ENCODE data around the gene TROAP.

TROAP gene

DNA sequence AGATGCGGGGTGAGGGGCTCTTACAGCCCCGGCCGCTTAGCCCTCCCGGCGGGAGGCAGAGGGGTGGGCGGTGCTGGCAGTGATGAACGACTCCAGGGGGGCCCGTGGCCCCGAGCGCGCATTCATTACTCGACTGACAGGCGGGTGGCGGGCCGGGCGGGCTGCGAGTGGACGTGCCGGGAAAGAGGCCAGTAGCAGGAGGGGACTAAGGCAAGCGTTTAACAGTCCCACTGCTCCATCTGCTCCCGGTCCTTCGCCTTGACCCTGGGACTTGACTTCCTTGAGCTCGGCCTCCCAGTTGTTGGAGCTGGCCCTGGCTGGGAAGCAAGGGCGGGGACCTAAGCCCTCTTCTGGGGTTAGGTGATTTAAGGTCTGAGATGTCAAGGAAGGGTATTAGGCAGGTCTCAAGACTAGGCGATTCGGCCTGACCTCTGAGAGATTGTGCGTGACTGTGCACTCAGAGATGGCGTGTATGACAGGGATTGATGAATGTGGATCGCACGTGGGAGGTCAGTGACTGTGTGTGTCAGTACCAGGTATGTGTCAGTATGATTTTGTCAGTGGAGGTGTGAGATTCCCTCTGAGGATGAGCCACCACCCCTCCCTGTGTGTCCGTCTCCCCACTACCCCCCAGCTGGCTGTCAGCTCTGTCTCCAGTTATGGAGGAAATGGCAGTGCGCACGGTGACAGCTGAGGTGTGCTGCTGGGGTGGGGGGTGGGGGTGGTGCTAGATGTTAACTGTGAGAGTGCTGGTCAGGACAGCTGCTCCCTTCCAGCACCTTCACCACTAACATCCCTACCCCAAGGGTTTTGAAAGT is 20.1 kb downstream of the TROAP start:
- DNase-seq (ENCODE audit: low spot score), result peak; percentile 33

DNA sequence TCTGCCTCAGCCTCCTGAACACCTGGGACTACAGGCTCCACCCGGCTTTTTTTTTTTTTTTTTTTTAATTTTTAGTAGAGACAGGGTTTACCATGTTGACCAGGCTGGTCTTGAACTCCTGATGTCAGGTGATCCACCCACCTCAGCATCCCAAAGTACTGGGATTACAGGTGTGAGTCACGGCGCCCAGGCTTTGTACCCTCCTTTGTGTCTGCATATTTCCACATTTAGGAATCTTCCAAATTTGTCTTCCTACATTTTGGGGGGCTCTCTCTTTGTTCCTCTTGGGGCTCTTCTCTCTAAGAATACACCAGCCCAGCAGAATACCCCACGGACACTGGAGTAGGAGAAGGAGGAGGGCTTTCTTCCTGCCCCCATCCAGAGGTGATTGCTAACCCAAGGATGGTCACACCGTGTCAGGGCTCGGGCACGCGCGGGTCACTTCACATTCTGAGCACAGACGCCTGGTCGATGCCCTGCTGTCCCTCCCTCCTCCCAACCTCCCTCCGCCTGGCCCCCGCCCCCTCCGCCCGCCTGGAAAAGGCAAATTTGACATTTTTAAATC is 21.5 kb downstream of the TROAP start:
- DNase-seq (ENCODE audit: low spot score), result peak; percentile 4

DNA sequence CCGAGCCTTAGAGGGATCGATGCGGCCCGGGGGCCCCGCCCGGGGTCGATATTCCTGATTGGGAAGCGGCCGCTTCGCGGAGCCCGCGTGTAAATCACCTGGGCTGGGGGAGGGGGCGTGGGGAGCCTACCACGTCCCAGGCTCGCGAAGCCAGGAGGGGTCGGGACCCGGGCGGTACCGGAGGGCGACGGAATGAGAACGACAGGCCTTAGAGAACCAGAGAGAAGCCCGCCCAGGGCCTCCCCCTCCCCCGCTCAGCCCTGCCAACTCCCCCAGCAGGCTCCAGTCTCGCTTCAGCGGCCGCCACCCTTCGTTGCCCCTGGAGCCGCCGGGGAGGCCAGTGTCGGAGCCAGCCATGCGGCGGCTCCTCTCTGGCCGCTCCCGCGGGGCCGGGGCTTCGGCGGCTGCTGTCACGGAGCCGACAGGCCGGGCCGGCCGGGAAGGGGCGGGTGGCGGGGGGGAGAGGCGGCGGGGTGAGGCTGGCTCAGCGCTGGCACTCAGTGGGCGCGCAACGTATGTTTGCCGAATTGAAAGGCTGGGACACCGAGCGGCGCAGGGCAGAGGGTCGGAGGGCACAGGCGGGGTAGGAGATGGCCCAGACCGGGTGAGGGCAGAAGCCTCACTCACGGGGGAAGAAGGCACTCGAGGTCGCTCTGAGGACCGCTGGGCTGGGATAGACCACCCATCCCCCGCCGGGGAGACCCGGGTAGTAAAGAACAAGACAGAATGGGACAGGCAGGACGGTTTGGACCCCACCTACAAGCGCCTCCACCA is 22.2 kb downstream of the TROAP start:
- DNase-seq (ENCODE audit: low spot score), result peak; percentile 51

DNA sequence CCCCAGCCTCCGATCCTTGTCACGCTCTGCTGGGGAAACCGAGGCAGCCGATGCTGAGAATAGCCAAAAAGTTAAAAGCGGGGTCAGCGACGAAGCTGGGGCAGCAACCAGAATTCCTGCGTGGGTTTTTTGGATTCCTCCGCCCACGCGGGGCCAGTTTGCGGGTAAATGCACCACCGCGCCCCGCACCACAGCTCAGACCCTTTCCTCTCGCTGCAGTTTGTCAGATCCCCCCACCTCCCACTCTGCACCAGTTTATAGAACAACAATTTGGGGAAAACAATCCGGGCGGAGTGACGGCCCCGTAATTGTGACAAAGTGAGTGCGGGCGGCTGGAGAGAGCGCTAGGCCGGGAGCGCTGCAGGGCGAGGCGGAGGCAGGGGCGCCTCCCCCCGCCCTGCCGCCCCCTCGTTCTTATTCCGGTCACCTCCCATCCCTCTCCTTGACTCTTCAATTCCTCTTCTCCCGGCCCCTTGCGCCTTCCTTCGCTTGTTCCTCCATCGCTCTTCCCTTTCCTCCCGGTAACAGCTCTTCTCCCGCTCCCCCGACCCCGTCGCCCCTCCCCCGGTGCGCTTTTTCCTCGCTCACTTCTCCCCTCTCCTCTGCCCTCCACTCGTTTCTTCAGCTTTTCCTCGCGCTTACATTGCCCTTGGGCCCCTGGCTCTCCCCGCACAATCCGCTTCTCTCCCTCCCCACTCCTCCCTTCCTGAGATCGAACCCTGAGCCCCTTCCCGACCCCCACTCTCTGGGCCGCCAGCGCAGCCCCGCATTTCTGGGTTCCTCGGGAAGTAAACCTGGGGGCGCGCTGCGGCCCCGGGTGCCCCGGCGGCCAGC is 23.0 kb downstream of the TROAP start:
- peak; percentile 24 for DNase-seq (ENCODE audit: low spot score)

DNA sequence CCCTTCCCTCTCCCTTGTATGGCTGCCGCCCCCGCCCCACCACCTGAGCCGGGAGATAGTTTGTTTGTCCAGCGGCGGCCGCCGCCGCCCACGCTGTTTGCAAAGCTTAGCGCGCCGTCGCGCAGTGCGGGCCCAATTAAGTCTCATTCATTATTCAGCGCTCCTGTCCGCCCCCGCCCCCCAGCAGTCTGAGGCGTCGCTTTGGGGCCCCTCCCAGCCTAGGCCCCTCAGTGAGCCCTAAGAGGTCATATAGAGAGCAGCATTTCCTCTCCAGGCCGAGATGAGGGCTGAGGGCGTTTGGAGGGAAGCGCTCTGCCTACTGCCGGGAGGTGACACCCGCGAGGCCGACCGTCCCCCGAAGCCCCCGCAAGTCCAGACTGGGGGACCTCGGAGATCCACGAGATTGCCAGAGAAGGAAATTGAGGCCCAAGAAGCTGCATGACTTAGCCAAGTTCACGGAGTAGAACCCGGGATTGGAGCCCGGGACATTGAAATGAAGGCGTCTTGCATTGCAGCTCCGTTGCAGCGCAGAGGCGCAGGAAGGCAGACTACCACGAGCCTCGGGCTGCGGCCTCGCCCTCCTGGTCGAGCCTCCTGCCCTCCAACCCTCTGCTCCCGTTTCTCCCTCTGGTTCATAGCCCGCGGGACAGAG is 23.7 kb downstream of the TROAP start, which contains the start of gene DNAJC22:
DNAJC22 (plus strand) TSS at position 230 of the 652 bp plus-strand sequence. CDS start 1,985 bp downstream, outside the sequence.
- DNase-seq (ENCODE audit: low spot score), result peak; percentile 37

DNA sequence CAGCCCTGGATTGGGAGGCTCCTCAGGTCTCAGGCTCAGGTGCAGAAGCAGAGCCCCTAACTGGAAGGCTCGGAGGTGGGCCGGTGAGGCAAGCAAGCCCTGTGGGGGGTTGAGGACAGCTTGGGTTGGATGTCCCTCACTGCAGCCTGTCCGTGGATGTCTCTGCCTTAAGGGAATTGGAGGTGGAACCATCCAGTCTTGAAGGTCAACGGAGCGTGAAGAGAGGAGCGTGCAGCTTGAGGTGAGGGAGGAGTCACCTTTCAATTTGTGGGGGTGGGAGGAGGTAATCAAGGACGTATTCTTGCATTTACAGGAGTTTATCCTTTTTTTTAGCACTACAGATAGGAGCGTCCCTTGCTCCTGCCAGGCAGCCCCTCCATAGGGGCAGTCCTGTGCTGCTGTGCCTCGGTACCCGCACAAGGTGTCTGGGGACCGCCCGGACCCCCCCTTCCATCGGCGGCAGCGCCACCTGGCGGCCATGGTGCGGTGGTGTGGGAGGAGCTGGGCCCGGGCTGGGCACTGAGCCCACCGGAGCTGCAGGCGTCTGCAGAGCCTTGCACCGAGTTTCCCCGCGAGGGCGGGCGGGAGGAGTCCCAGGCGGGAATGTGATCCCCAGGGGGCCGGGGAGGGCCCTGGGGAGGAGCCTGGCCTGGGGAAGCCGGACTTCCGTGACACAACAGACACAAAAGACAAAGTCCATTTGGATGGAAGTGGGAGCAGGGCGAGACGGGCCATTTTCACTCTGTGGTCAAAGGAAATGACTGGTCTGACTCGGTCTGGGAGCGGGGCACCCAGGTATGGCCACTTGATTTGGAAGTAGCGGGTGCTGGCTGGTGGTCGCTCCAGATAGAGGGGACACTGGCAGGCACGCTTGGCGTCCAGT is 24.5 kb downstream of the TROAP start:
- peak; percentile 95 for DNase-seq (ENCODE audit: low spot score)

DNA sequence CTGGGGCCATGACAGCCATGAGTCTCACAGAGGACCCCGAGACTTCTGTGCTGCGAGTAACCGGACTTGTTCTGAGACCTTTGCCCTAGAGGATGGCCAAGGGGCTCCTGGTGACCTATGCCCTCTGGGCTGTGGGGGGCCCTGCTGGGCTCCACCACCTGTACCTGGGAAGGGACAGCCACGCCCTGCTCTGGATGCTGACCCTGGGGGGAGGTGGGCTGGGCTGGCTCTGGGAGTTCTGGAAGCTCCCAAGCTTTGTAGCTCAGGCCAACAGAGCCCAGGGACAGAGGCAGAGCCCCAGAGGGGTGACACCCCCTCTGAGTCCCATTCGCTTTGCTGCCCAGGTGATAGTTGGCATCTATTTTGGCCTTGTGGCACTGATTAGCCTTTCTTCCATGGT is 25.7 kb downstream of the TROAP start:
- peak; percentile 2 for DNase-seq (ENCODE audit: low spot score)

DNA sequence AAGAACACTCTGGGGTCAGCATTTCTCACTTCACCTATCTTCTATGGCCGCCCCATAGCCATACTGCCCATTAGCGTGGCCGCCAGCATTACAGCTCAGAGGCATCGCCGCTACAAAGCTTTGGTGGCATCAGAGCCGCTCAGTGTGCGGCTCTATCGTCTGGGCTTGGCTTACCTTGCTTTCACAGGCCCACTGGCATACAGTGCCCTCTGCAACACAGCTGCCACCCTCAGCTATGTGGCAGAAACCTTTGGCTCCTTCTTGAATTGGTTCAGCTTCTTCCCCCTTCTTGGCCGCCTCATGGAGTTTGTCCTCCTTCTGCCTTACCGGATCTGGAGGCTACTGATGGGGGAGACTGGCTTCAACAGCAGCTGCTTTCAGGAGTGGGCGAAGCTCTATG is 26.2 kb downstream of the TROAP start:
- DNase-seq (ENCODE audit: low spot score), result peak; percentile 6

DNA sequence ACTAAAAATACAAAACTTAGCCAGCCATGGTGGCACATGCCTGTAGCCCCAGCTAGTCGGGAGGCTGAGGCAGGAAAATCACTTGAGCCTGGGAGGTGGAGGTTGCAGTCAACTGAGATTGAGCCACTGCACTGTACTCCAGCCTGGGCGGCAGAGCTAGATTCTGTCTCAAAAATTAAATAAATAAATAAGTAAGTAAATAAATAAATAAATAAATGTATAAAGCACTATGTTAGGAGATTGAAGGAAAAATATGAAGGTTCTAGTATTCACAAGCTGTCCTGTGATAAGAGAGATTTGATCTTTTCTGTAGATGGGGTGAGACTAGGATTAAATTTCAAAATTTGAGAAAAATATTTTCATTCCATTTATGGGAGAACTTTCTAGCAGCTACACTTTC is 29.3 kb downstream of the TROAP start:
- no peak for DNase-seq (ENCODE audit: low spot score)

DNA sequence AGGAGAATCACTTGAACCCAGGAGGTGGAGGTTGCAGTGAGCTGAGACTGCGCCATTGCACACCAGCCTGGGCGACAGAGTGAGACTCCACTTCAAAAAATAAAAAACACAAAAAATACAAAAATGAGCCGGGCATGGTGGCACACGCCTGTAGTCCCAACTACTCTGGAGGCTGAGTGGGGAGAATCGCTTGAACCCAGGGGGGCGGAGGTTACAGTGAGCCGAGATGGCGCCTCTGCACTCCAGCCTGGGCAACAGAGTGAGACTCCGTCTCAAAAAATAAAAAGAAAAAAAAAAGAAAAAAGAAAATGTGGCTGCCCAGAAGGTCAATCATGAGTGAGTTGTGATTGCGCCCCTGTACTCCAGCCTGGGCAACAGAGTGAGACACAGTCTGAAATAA is 32.9 kb downstream of the TROAP start:
- DNase-seq (ENCODE audit: low spot score), result no peak

DNA sequence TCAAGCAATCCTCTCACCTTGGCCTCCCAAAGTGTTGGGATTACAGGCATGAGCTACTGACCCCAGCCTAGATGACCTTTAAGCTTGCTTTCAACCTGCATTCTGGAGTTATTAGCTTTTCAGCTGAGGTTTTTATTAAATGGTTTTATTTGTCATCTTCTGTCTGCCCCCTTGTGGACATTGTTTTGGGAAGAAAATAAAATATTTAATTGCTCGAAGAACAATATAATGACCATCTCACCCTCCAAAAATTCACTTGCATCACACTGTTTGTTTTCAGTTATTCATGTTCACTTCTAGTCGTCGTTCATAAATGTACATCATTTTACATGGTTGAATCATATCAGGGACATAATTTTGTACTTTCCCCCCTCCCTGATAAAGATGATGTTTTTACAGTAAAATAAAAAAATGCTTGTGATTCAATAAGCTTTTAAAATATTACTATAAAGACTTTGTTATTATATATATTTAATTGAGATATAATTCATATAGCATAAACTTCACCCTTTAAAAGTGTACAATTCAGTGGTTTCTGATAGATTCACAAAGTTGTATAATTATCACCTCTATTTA is 34.1 kb downstream of the TROAP start:
- peak; percentile 65 for DNase-seq (ENCODE audit: low spot score)

DNA sequence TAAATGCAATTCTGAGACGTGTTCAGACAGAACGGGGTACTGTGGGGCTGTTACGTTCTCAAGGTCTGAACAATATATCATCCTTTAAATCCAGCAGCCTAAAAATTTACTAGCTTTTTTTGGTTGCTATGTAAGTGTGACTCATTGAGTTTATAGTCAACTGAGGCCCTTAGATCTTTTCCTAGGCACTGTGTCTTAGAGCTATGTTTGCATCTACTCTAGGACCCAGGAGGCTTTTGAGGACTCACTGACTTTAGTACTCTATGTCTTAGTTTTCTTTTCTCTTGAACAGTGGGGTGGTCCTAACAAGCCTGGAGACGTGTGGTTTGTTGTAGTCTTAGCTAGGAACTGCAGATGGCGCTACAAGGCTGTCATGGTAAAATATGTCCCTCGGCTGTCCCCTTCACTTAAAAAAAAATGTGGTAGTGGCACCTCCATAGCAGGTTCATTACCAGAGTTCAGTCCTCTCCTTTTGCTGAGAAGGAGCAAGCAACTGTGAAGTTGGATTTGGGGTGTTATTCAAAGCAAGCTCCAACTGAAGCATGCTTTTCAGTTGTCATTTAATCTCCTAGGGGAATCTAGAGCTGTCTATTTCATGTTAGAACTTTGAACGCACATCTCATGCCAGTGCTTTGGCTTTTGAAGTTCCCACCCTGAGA is 35.6 kb downstream of the TROAP start:
- DNase-seq (ENCODE audit: low spot score), result peak; percentile 64

DNA sequence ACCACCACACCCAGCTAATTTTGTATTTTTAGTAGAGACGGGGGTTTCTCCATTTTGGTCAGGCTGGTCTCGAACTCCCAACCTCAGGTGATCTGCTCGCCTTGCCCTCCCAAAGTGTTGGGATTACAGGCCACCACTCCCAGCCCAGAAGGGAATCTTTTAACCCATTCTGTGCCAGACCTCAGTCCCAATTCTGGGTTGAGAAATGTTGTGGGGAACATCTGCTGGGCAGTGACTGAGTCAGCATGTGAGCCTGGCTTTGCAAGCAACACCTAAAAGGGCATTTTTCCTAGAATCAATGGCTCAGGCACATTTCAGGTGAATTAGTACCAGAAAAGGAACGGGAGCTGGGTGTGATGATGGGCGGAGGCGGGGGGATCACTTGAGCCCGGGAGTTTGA is 36.6 kb downstream of the TROAP start:
- no peak for DNase-seq (ENCODE audit: low spot score)

DNA sequence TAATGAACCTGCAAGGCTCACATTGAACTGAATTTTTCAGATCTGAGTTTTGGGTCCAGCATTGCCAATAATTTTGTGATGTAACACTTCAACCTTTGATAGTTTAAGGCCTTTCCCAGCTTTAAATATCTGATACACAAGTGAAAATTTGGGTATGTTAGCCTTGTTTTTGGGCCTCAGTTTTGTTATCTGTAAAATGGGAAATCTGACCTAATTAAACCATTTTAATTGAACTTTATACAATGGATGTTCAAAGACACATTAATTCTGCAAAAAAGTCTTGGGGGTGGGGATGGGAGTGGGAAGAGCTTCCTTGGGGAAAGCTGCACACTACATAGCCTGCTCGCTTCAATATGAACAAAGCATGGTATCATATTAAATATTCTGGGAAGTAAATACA is 39.0 kb downstream of the TROAP start:
- no peak for DNase-seq (ENCODE audit: low spot score)

DNA sequence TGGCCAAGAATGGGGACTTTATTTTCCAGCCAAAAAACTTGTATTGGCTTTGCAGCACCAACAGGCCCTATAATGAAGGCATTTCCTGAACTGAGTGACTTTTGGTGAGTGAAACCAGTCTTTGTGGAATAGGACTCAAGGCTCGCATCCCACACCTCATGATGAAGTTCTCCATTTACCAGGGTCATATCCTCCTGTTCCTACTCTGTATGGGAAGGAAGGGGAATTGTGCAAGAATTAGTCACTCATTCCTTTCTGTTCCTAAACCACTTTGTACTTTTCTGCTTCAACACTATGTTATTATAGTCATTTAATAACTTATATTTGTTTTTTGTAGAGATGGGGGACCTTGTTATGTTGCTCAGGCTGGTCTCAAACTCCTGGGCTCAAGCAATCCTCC is 41.9 kb downstream of the TROAP start:
- DNase-seq (ENCODE audit: low spot score), result peak; percentile 47

DNA sequence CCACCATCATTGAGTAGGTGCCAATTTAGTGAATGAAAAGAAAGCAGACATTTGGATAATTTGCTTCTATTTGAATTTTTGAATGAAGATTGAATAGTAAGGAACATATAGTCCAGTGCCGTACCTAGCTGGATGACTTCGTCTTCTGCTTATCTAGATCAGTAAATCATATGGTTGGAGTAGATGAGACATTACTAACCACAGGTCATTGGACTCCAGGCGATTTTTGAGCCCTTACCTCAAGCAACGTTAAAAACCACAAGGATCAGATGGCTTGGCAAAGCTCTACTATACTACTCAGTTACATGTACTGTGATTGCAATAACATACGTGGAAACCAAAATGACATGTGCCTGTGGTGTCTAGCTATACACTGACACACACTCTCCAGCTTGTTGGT is 42.5 kb downstream of the TROAP start:
- DNase-seq (ENCODE audit: low spot score), result no peak

DNA sequence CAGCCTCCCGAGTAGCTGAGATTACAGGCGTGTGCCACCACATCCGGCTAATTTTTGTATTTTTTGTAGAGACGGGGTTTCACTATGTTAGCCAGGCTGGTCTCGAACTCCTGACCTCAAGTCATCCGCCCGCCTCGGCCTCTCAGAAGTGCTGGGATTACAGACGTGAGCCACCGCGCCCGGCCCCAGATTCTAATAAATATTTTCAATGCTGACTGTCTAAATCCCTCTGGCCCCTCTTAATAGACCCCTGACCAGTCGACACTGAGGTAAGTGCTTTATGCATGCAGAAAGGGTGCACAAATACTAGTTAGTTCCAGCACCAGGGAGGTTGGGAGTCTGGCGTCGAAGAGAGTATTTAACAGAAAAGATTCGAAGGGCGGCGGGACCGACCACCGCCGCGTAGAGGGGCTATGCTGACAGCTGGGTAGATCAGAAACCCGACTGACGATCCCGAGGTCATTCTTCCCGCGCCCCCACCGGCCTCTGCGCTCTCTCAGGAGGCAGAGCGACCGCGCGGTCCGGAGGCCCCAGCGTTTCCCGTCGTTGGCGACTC is 43.1 kb downstream of the TROAP start:
- DNase-seq (ENCODE audit: low spot score), result no peak

DNA sequence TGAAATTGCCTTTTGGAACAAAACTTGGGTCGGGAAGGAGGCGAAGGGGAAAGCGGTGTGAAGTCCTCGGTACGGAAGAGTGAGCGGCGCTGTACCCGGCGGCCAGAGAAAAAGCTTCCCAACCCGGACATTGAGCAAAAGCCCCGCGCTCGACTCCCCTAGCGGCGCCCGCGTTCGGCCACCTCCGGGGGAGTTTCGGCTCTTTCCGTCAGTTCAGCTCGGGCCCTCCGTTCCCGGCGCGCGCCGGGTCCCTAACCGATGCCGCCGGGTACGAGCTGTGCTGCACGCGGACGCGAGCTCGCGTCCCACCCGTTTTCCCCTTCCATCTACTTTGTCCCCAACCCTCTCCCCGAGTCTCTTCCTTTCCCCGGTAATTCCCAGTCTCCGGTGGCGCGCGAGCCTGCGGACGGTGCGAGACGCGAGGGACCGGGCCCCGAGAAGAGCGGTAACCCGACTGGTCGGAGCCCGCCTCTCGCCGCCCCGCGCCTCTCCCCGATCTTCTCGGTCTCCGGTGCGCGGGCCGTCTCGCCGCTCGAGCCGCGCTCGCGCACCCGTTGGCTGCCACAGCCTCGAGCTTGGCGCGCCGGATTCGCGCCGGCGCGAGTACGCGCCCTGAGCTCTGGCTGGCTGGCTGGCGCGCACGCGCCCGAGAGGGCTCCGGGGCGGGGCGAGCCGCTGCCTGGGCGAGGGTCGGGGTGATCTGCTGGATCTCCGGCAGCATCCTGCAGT is 43.8 kb downstream of the TROAP start:
- peak; percentile 97 for DNase-seq (ENCODE audit: low spot score)
